ENCODE results near the gene SYT11. TPM values are rescaled to one million over a fixed set of nuclear protein-coding genes. Genes with fewer than 3 reads are reported as not detected.
A peak's percentile ranks its signal among the peaks of the same experiment; 100 is the strongest.

Gene SYT11
- total and polyA plus RNA-seq, 9 of the 15 experiments (the other 6 are each of a cell fraction or from before 2014, with no cell fraction given) = 0.05 to 0.18 (median 0.11) TPM

GRCh38 chr1:155834296-155834926, 25.0 kb upstream of the SYT11 start (continued):
- TF ChIP-seq REST (IDR thresholded peaks at IDR 0.05; ENCODE audit: borderline replicate concordance) (peak; percentile 98), REST (CRISPR knock-in tag; IDR thresholded peaks at IDR 0.05; ENCODE audit: low read depth) (no peak), HDAC3 (IDR thresholded peaks at IDR 0.05; ENCODE audit: borderline replicate concordance, partially characterized antibody) (peak; percentile 61), ZNF449 (CRISPR knock-in tag; IDR thresholded peaks at IDR 0.05) (0 out of 2 replicates have a peak, but pooled peaks have one; percentile 22), ZC3H8 (IDR thresholded peaks at IDR 0.05) (no peak), HLTF (IDR thresholded peaks at IDR 0.05) (peak; percentile 1; the same call in 1 of the 2 replicates), ARID4B (CRISPR knock-in tag; IDR thresholded peaks at IDR 0.05) (peak; percentile 8), ZBTB12 (CRISPR knock-in tag; IDR thresholded peaks at IDR 0.05) (no peak), GABPB1 (CRISPR knock-in tag; IDR thresholded peaks at IDR 0.05) (no peak; the same call in 1 of the 2 replicates), ZEB2 (IDR thresholded peaks at IDR 0.05) (peak; percentile 79), HCFC1 (IDR thresholded peaks at IDR 0.05; ENCODE audit: low read depth, low read length) (peak; percentile 44; the same call in 1 of the 2 replicates), ZNF41 (CRISPR knock-in tag; conservative IDR thresholded peaks at IDR 0.05) (no peak), ZFP1 (CRISPR knock-in tag; IDR thresholded peaks at IDR 0.05) (no peak), PTBP1 (IDR thresholded peaks at IDR 0.05; ENCODE audit: low read depth, low read length) (no peak)
